ENCODE data around the gene VPS26A. TPM values are rescaled to one million over a fixed set of nuclear protein-coding genes. Genes with fewer than 3 reads are reported as not detected.

VPS26A gene
- total RNA-seq, 2 donors from 2014 or later, result 29.5 to 46.3 TPM

- Histone ChIP-seq H3K27me3 (replicated peaks; ENCODE audit: insufficient read depth) (no peaks in the 10 kb centered on the region), H3K4me1 (ENCODE audit: control insufficient read depth in 1 of 2, low read depth in 2 of 2) (no peaks in the 10 kb centered on the region), H3K9me3 (no peaks in the 10 kb centered on the region), H3K4me3 (no peak overlapping the region), H3K27ac (no peak overlapping the region), H3K36me3 (peaks cover 3% of the 10 kb centered on the region)
- no peak for DNase-seq (ENCODE audit: low spot score)
- no peak for ATAC-seq (ENCODE audit: insufficient number of reproducible peaks, low FRiP score, low read depth)
- no peak for TF ChIP-seq CTCF (IDR thresholded peaks at IDR 0.05)
Observed at GRCh38 chr10:69102440-69102839, 21.5 kb upstream of the VPS26A start.

GRCh38 chr10:69103784-69104183 is 20.2 kb upstream of the VPS26A start:
- DNase-seq (ENCODE audit: low spot score), result no peak
- no peaks in the 10 kb centered on the region for H3K9me3 ChIP-seq
- no peak for ATAC-seq (ENCODE audit: insufficient number of reproducible peaks, low FRiP score, low read depth)
- TF ChIP-seq CTCF (IDR thresholded peaks at IDR 0.05), result no peak
- H3K4me3 ChIP-seq, result no peak overlapping the region
- H3K27ac ChIP-seq, result no peak overlapping the region
- H3K4me1 ChIP-seq (ENCODE audit: control insufficient read depth in 1 of 2, low read depth in 2 of 2), result no peaks in the 10 kb centered on the region
- no peaks in the 10 kb centered on the region for H3K36me3 ChIP-seq
- no peaks in the 10 kb centered on the region for H3K27me3 ChIP-seq (replicated peaks; ENCODE audit: insufficient read depth)

- no peaks in the 10 kb centered on the region for H3K27me3 ChIP-seq (replicated peaks; ENCODE audit: insufficient read depth)
- no peaks in the 10 kb centered on the region for H3K4me1 ChIP-seq (ENCODE audit: control insufficient read depth in 1 of 2, low read depth in 2 of 2)
- H3K4me3 ChIP-seq, result no peak overlapping the region
- ATAC-seq (ENCODE audit: insufficient number of reproducible peaks, low FRiP score, low read depth) (no peak), DNase-seq (ENCODE audit: low spot score) (no peak)
- H3K36me3 ChIP-seq, result no peaks in the 10 kb centered on the region
- no peak for TF ChIP-seq CTCF (IDR thresholded peaks at IDR 0.05)
- H3K27ac ChIP-seq, result no peak overlapping the region
- no peaks in the 10 kb centered on the region for H3K9me3 ChIP-seq
Observed at GRCh38 chr10:69104994-69105790, 18.8 kb upstream of the VPS26A start.

- ATAC-seq (ENCODE audit: insufficient number of reproducible peaks, low FRiP score, low read depth), result no peak
Observed at GRCh38 chr10:69107176-69107490, 16.8 kb upstream of the VPS26A start.

GRCh38 chr10:69107699-69108098 is 16.3 kb upstream of the VPS26A start:
- Histone ChIP-seq H3K4me3 (no peak overlapping the region), H3K36me3 (no peaks in the 10 kb centered on the region), H3K27me3 (replicated peaks; ENCODE audit: insufficient read depth) (no peaks in the 10 kb centered on the region), H3K9me3 (no peaks in the 10 kb centered on the region), H3K4me1 (ENCODE audit: control insufficient read depth in 1 of 2, low read depth in 2 of 2) (no peaks in the 10 kb centered on the region), H3K27ac (no peak overlapping the region)
- ATAC-seq (ENCODE audit: insufficient number of reproducible peaks, low FRiP score, low read depth) (no peak), DNase-seq (ENCODE audit: low spot score) (no peak)
- no peak for TF ChIP-seq CTCF (IDR thresholded peaks at IDR 0.05)

More at GRCh38 chr10:69107176-69107490, 16.8 kb upstream of the VPS26A start:
- DNase-seq (ENCODE audit: low spot score), result no peak
- Histone ChIP-seq H3K27ac (no peak overlapping the region), H3K36me3 (no peaks in the 10 kb centered on the region), H3K4me1 (ENCODE audit: control insufficient read depth in 1 of 2, low read depth in 2 of 2) (no peaks in the 10 kb centered on the region), H3K4me3 (no peak overlapping the region), H3K27me3 (replicated peaks; ENCODE audit: insufficient read depth) (no peaks in the 10 kb centered on the region), H3K9me3 (no peaks in the 10 kb centered on the region)
- TF ChIP-seq CTCF (IDR thresholded peaks at IDR 0.05), result no peak

Measured in thoracic aorta (tissue), 2 donors.